GM23338 (cell line): Measurements from ENCODE around the gene CDH4. TPM values are rescaled to one million over a fixed set of nuclear protein-coding genes. Genes with fewer than 3 reads are reported as not detected.

ENCODE experiments used
- ATAC-seq: fragments of 200-7000 bp; cut with Tn5 transposase; 3 replicates; pipeline ENCODE4 v1.9.1; 2020
- DNase-seq: peaks from one replicate; pipeline ENCODE4 v3.0.0-alpha.2; 2015; ENCODE audit warnings: low spot score
- H2AFZ ChIP-seq: fragments of 200-600 bp; sonication (generic); 2 replicates; pipeline ENCODE4 v1.8.0; 2016; ENCODE audit warnings: antibody characterized with exemption, mild to moderate bottlenecking, moderate library complexity
- H3F3A ChIP-seq: fragments of 200-600 bp; sonication (generic); replicated peaks from 2 replicates; pipeline ENCODE4 v1.8.0; 2017; ENCODE audit warnings: antibody characterized with exemption, mixed run types, low read depth
- H3K27ac ChIP-seq: fragments of 200-600 bp; sonication (generic); 2 replicates; pipeline ENCODE4 v1.6.1; 2016; ENCODE audit warnings: low read depth
- H3K27me3 ChIP-seq: fragments of 200-600 bp; sonication (generic); 2 replicates; pipeline ENCODE4 v1.8.0; 2016; ENCODE audit warnings: mild to moderate bottlenecking, mixed run types, moderate library complexity; ENCODE audit not compliant: insufficient read depth
- H3K36me3 ChIP-seq: fragments of 200-600 bp; sonication (generic); 2 replicates; pipeline ENCODE4 v1.8.0; 2016; ENCODE audit warnings: mild to moderate bottlenecking; ENCODE audit not compliant: insufficient read depth
- H3K4me1 ChIP-seq: fragments of 200-600 bp; sonication (generic); 2 replicates; pipeline ENCODE4 v1.8.0; 2016; ENCODE audit warnings: mild to moderate bottlenecking, moderate library complexity; ENCODE audit not compliant: insufficient read depth
- H3K4me2 ChIP-seq: fragments of 200-600 bp; sonication (generic); 2 replicates; pipeline ENCODE4 v1.7.1; 2017; ENCODE audit warnings: mixed run types
- H3K4me3 ChIP-seq: fragments of 200-600 bp; sonication (generic); 2 replicates; pipeline ENCODE4 v1.6.1; 2016; ENCODE audit warnings: mixed run types
- H3K79me2 ChIP-seq: fragments of 200-600 bp; sonication (generic); replicated peaks from 2 replicates; pipeline ENCODE4 v1.8.0; 2017; ENCODE audit warnings: mild to moderate bottlenecking; ENCODE audit not compliant: insufficient read depth
- H3K9me2 ChIP-seq: fragments of 200-600 bp; sonication (generic); 2 replicates; pipeline ENCODE4 v1.8.0; 2017; ENCODE audit not compliant: insufficient read depth
- H4K20me1 ChIP-seq: fragments of 200-600 bp; sonication (generic); replicated peaks from 2 replicates; pipeline ENCODE4 v1.8.0; 2017; ENCODE audit warnings: mild to moderate bottlenecking; ENCODE audit not compliant: insufficient read depth
- H3K27ac Mint-ChIP-seq: 2 replicates; pipeline ENCODE4 v1.8.0; 2020; ENCODE audit warnings: inconsistent platforms, mild to moderate bottlenecking, moderate library complexity, mixed read lengths
- H3K27me3 Mint-ChIP-seq: 3 replicates; pipeline ENCODE4 v1.8.0; 2022; ENCODE audit warnings: low read depth, mild to moderate bottlenecking, moderate library complexity, mixed read lengths, inconsistent platforms; ENCODE audit not compliant: insufficient read depth, poor library complexity
- H3K36me3 Mint-ChIP-seq: 3 replicates; pipeline ENCODE4 v1.8.0; 2021; ENCODE audit warnings: low read depth, mild to moderate bottlenecking, inconsistent platforms, moderate library complexity, mixed read lengths
- H3K4me1 Mint-ChIP-seq: 3 replicates; pipeline ENCODE4 v1.8.0; 2020; ENCODE audit warnings: mild to moderate bottlenecking, inconsistent platforms, mixed read lengths
- H3K4me3 Mint-ChIP-seq: 3 replicates; pipeline ENCODE4 v1.8.0; 2021; ENCODE audit warnings: moderate library complexity, mild to moderate bottlenecking, inconsistent platforms, mixed read lengths
- H3K9me3 Mint-ChIP-seq: 3 replicates; pipeline ENCODE4 v1.8.0; 2020; ENCODE audit warnings: moderate library complexity, mild to moderate bottlenecking, inconsistent platforms, mixed read lengths
- CTCF ChIP-seq, 2 experiments: fragments of 200-600 bp in 1 of 2; sonication (generic) in 1 of 2; conservative IDR thresholded peaks; 2 replicates each; pipeline versions ENCODE4 v1.5.1 to v1.6.1; 2016 to 2017; ENCODE audit warnings: antibody characterized with exemption in 2 of 2, low read depth in 2 of 2, mild to moderate bottlenecking in 2 of 2, moderate library complexity in 1 of 2
- STAT1 ChIP-seq: IDR thresholded peaks from one replicate; pipeline ENCODE4 v1.6.1; 2016; ENCODE audit warnings: antibody characterized with exemption; ENCODE audit not compliant: unreplicated experiment
- ZNF462 ChIP-seq: fragments of 250-450 bp; sonication (Bioruptor Pico); IDR thresholded peaks from 2 replicates; pipeline ENCODE4 v1.5.0; 2020; ENCODE audit warnings: mild to moderate bottlenecking, moderate library complexity
- polyA plus RNA-seq: library from polyadenylated mRNA; unstranded; fragments of >200 nt; fragmentation: Nextera tagmentation; extraction: Ambion mirVana; gene quantifications from 2 replicates; pipeline ENCODE4 v1.2.1, GENCODE V29; 2016
- total RNA-seq: library from RNA; depleted of rRNA; stranded (reverse); fragments of >200 nt; shearing (Covaris generic); gene quantifications from 2 replicates; pipeline ENCODE4 v1.2.3, GENCODE V29; 2014

The CDH4 gene
- total and polyA plus RNA-seq, 2 experiments from 2014 or later: 1.2 to 4.2 TPM

GRCh38 chr20:61259741-61260140 lies 7.7 kb downstream of the CDH4 start (continued):
- TF ChIP-seq ZNF462 (CRISPR knock-in tag): no peak
- TF ChIP-seq CTCF (conservative IDR thresholded peaks at IDR 0.05; ENCODE audit: low read depth in 2 of 2): no peak

- Histone ChIP-seq H3K79me2 (no peaks in the 10 kb centered on the region), H3K4me2 (no peak overlapping the region), H3F3A (no peaks in the 10 kb centered on the region), H3K36me3 (no peaks in the 10 kb centered on the region; the same call in 1 of the 2 replicates), H3K4me1 (no peaks in the 10 kb centered on the region), H3K9me2 (no peaks in the 10 kb centered on the region), H3K27me3 (peaks cover 10% of the 10 kb centered on the region), H2AFZ (no peak overlapping the region), H3K4me3 (no peak overlapping the region), H4K20me1 (0 out of 2 replicates have a peak, but pooled peaks cover under 1% of the 10 kb centered on the region), H3K27ac (no peak overlapping the region)
- no peak overlapping the region for H3K4me3 Mint-ChIP-seq
- H3K4me1 Mint-ChIP-seq: peaks cover 20% of the 10 kb centered on the region
- DNase-seq (peak; percentile 48), ATAC-seq (peak; percentile 94)
- H3K9me3 Mint-ChIP-seq: no peaks in the 10 kb centered on the region; the same call in 2 of the 3 replicates
- H3K27me3 Mint-ChIP-seq: peaks cover 13% of the 10 kb centered on the region
- TF ChIP-seq CTCF (conservative IDR thresholded peaks at IDR 0.05; ENCODE audit: low read depth in 2 of 2) (peak; percentile 51 to 67), STAT1 (no peak)
- no peak overlapping the region for H3K27ac Mint-ChIP-seq
- peaks cover 33% of the 10 kb centered on the region for H3K36me3 Mint-ChIP-seq
Observed at GRCh38 chr20:61260905-61261304, 8.8 kb downstream of the CDH4 start.
